Mucosa of stomach (tissue), 1 donor: ENCODE measurements around the gene MGRN1.
A peak's percentile ranks its signal among the peaks of the same experiment; 100 is the strongest.
"Not testable (repeated sequence)": the region's sequence is repeated elsewhere in the genome, so short reads cannot be mapped to it uniquely, and the experiment has no call there.

ENCODE experiments used
- H3K27me3 ChIP-seq: one replicate; pipeline ENCODE4 v1.7.0; 2013; ENCODE audit warnings: mild to moderate bottlenecking, low read length; ENCODE audit not compliant: control insufficient read depth, insufficient read depth
- H3K36me3 ChIP-seq: one replicate; pipeline ENCODE4 v1.7.0; 2013; ENCODE audit warnings: low read length; ENCODE audit not compliant: control insufficient read depth, insufficient read depth
- H3K4me1 ChIP-seq: one replicate; pipeline ENCODE4 v1.7.0; 2013; ENCODE audit warnings: mild to moderate bottlenecking, low read length; ENCODE audit not compliant: control insufficient read depth, insufficient read depth
- H3K4me3 ChIP-seq: one replicate; pipeline ENCODE4 v1.7.0; 2013; ENCODE audit warnings: low read length
- H3K9ac ChIP-seq: one replicate; pipeline ENCODE4 v1.7.0; 2013; ENCODE audit warnings: mild to moderate bottlenecking, low read length, moderate library complexity
- H3K9me3 ChIP-seq: one replicate; pipeline ENCODE4 v1.7.0; 2013; ENCODE audit warnings: mild to moderate bottlenecking, low read length, moderate library complexity; ENCODE audit not compliant: control insufficient read depth
- donor health status: Pancreatic carcinoma.

The MGRN1 gene

GRCh38 chr16:4734063-4734729, 109.6 kb downstream of the MGRN1 start, which contains the start of the genes ANKS3 and DNAAF8:
Gene ANKS3 (minus strand): TSS chr16:4734271. CDS start chr16:4730149, 4,122 bp downstream.
Gene DNAAF8 (plus strand): TSS chr16:4734537. CDS start chr16:4736515, 1,978 bp downstream.
- H3K4me3 ChIP-seq, result peak within 1 kb of the TSS; percentile 98
- peaks cover 6% of the 10 kb centered on the region for H3K4me1 ChIP-seq
- no peaks in the 10 kb centered on the region for H3K27me3 ChIP-seq
- no peaks in the 10 kb centered on the region for H3K9me3 ChIP-seq
- peak within 1 kb of the TSS; percentile 71 for H3K9ac ChIP-seq
- no peaks in the 10 kb centered on the region for H3K36me3 ChIP-seq

- no peaks in the 10 kb centered on the region for H3K36me3 ChIP-seq
- H3K4me3 ChIP-seq, result peak overlapping the region; percentile 98
- no peaks in the 10 kb centered on the region for H3K9me3 ChIP-seq
- no peaks in the 10 kb centered on the region for H3K27me3 ChIP-seq
- peak overlapping the region; percentile 5 for H3K9ac ChIP-seq
- H3K4me1 ChIP-seq, result peaks cover 6% of the 10 kb centered on the region
These were observed 110.3 kb downstream of the MGRN1 start for GRCh38 chr16:4734730-4735535.

- Histone ChIP-seq H3K36me3 (no peaks in the 10 kb centered on the region), H3K9ac (no peak overlapping the region), H3K9me3 (no peaks in the 10 kb centered on the region), H3K4me3 (no peak overlapping the region), H3K4me1 (peaks cover 6% of the 10 kb centered on the region), H3K27me3 (no peaks in the 10 kb centered on the region)
These were observed 111.9 kb downstream of the MGRN1 start for GRCh38 chr16:4736546-4736945.

- Histone ChIP-seq H3K9me3 (no peaks in the 10 kb centered on the region), H3K36me3 (no peaks in the 10 kb centered on the region), H3K4me3 (no peak overlapping the region), H3K4me1 (peaks cover 6% of the 10 kb centered on the region), H3K9ac (no peak overlapping the region), H3K27me3 (no peaks in the 10 kb centered on the region)
These were observed 112.9 kb downstream of the MGRN1 start for GRCh38 chr16:4737545-4737944.

GRCh38 chr16:4738370-4738769, 113.7 kb downstream of the MGRN1 start:
- not testable (repeated sequence) for H3K9me3 ChIP-seq, H3K9ac ChIP-seq, H3K4me3 ChIP-seq, H3K27me3 ChIP-seq, H3K36me3 ChIP-seq
- peaks cover 14% of the 10 kb centered on the region for H3K4me1 ChIP-seq
